ENCODE results near the gene TPD52L3.

GRCh38 chr9:6354072-6354686, 26.0 kb downstream of the TPD52L3 start:
- TF ChIP-seq ZNF281 (CRISPR knock-in tag; IDR thresholded peaks at IDR 0.05; ENCODE audit: borderline replicate concordance): no peak
- TF ChIP-seq, protein P1, sequence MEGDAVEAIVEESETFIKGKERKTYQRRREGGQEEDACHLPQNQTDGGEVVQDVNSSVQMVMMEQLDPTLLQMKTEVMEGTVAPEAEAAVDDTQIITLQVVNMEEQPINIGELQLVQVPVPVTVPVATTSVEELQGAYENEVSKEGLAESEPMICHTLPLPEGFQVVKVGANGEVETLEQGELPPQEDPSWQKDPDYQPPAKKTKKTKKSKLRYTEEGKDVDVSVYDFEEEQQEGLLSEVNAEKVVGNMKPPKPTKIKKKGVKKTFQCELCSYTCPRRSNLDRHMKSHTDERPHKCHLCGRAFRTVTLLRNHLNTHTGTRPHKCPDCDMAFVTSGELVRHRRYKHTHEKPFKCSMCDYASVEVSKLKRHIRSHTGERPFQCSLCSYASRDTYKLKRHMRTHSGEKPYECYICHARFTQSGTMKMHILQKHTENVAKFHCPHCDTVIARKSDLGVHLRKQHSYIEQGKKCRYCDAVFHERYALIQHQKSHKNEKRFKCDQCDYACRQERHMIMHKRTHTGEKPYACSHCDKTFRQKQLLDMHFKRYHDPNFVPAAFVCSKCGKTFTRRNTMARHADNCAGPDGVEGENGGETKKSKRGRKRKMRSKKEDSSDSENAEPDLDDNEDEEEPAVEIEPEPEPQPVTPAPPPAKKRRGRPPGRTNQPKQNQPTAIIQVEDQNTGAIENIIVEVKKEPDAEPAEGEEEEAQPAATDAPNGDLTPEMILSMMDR (CRISPR knock-in tag; IDR thresholded peaks at IDR 0.05): peak; percentile 79

Measured in HepG2 (cell line).